Hepatocyte (in vitro differentiated cells): ENCODE results near the gene PKD2L2.

Experiments
- CTCF ChIP-seq: fragments of 200-600 bp; sonication (generic); IDR thresholded peaks from 2 replicates; pipeline ENCODE4 v1.5.1; 2016; ENCODE audit warnings: antibody characterized with exemption, mild to moderate bottlenecking; ENCODE audit not compliant: poor library complexity
- EZH2 ChIP-seq: fragments of 200-600 bp; sonication (generic); IDR thresholded peaks from 2 replicates; pipeline ENCODE4 v1.6.1; 2016; ENCODE audit warnings: antibody characterized with exemption, mild to moderate bottlenecking, borderline replicate concordance
- EZH2phosphoT487 ChIP-seq: fragments of 200-600 bp; sonication (generic); IDR thresholded peaks from one replicate; pipeline ENCODE4 v1.6.1; 2018; ENCODE audit warnings: antibody characterized with exemption, mild to moderate bottlenecking, low read depth, moderate library complexity; ENCODE audit not compliant: unreplicated experiment, severe bottlenecking

DNA sequence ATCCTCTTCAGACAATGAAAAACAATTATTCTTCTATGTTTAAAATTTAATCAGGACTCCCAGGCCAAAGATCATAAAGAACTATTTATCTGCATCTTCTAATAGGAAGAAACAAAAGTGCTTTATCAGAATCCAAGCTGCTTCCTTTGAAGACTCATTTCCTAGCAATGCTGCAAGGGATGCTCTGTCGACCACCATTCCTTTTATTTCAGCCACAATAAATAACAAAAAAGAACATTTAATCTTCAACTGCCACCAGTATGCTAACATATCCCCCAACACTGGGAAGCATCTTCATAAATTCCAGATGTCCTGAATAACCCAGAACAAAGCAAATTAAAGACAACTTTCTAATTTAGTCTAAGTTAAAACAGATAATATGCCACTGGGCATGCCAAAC lies 68.7 kb downstream of the PKD2L2 start:
- no peak for TF ChIP-seq CTCF
- no peak for TF ChIP-seq EZH2
- no peak for TF ChIP-seq EZH2phosphoT487
